Ectodermal cell (in vitro differentiated cells): Measurements from ENCODE around the gene EML6.

Source experiments
- H3K27ac ChIP-seq: 2 replicates; pipeline ENCODE4 v1.7.0; 2013; ENCODE audit warnings: mild to moderate bottlenecking, low read depth, low read length; ENCODE audit not compliant: insufficient read depth, poor library complexity, severe bottlenecking
- H3K27me3 ChIP-seq: 2 replicates; pipeline ENCODE4 v1.7.0; 2013; ENCODE audit warnings: mild to moderate bottlenecking, low read length; ENCODE audit not compliant: insufficient read depth, control insufficient read depth, poor library complexity, severe bottlenecking
- H3K36me3 ChIP-seq: one replicate; pipeline ENCODE4 v1.7.0; 2013; ENCODE audit warnings: low read length; ENCODE audit not compliant: control insufficient read depth, insufficient read depth
- H3K4me1 ChIP-seq: one replicate; pipeline ENCODE4 v1.7.0; 2013; ENCODE audit warnings: low read length; ENCODE audit not compliant: control insufficient read depth, insufficient read depth
- H3K4me3 ChIP-seq: 2 replicates; pipeline ENCODE4 v1.7.0; 2013; ENCODE audit warnings: low read depth, low read length, control low read depth; ENCODE audit not compliant: insufficient read depth
- H3K9me3 ChIP-seq: 2 replicates; pipeline ENCODE4 v1.7.0; 2013; ENCODE audit warnings: mild to moderate bottlenecking, low read length, moderate library complexity; ENCODE audit not compliant: control insufficient read depth
- WGBS, 2 experiments: methylation state at CpG; one replicate each; pipeline ENCODE4 v1.1.7; 2013; ENCODE audit warnings: missing lambda C conversion rate in 2 of 2; 5-methylcytosine and 5-hydroxymethylcytosine counted together

Gene EML6

DNA sequence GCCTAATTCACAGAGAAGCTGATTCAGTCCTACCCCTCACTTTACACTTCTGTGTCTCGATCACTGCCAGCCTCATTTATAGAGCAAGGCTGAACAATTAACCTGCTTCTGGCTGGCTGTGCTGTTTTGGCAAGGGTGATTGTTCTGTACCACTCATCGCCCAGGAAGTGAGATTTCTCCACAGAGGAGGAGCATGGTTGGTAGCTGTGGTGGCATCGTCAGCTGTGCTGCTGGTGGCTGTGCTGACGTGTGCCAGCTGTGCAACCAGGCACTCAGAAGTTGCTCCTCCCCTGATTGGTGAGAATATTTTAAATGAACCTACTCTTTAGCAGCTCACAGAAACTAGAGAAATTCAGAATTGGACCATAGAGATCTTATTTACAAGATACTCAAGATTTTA lies 158.3 kb downstream of the EML6 start:
- Histone ChIP-seq H3K4me3 (no peak overlapping the region), H3K27me3 (no peaks in the 10 kb centered on the region)
- WGBS, 2 experiments, result 95 to 96% methylated on average over 4 of the region's 4 CpGs

DNA sequence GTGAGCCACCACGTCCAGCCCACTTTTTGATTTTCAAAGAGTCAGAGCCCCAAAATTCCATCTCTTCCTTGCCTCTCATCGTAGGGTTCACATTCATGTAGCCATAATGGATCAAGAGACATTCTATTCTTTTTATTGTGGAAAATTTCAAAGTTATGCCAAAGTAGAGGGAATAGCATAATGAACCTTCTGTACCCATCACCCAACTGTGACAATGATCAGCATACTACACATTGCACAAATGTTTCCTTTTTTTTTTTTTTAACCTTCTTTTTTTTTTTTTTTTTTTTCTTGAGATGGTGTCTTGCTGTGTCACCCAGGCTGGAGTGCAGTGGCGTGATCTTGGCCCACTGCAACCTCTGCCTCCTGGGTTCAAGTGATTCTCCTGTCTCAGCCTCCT lies 162.4 kb downstream of the EML6 start:
- Histone ChIP-seq H3K9me3 (no peaks in the 10 kb centered on the region), H3K4me3 (no peak overlapping the region), H3K4me1 (no peaks in the 10 kb centered on the region), H3K27ac (no peak overlapping the region), H3K36me3 (no peaks in the 10 kb centered on the region), H3K27me3 (no peaks in the 10 kb centered on the region)
- 90 to 98% methylated on average over 3 of the region's 3 CpGs for WGBS, 2 experiments

More for the DNA sequence above, 158.3 kb downstream of the EML6 start:
- H3K36me3 ChIP-seq, result no peaks in the 10 kb centered on the region
- H3K9me3 ChIP-seq, result no peaks in the 10 kb centered on the region
- H3K27ac ChIP-seq, result no peak overlapping the region
- no peaks in the 10 kb centered on the region for H3K4me1 ChIP-seq

DNA sequence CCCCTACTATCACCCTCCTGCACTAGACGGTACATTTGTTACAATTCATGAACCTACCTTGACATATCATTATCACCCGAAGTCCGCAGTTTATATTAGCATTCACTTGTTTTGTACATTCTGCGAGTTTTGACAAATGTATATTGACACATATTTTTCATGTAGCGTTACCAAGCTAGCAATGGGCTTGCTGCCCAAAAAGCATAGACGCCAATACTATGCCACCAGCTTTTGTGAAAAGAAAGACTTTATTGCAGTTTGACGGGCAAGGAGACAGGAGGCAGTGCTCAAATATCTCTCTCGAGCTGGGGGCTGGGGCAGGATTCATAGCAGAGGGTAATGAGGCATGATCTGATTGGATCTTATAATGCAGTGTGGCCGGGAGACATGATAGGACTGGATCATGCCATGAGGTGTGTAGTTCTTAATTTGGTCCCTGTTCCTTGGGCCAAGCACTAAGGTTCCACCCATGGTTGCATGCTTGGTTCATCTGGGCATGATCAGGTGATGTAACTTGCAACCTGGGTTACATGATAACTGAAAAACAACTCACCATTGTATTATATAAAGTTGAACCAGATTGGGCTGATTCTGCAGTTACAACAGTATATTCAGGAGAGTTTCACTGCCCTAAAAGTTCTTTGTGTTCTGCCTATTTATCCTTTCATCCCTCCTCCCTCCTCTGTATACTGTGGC lies 164.5 kb downstream of the EML6 start:
- H3K4me1 ChIP-seq, result no peaks in the 10 kb centered on the region
- no peaks in the 10 kb centered on the region for H3K27me3 ChIP-seq
- no peak overlapping the region for H3K27ac ChIP-seq
- no peaks in the 10 kb centered on the region for H3K9me3 ChIP-seq
- no peak overlapping the region for H3K4me3 ChIP-seq
- WGBS, 2 experiments, result 90% methylated on average over 9 of the region's 9 CpGs
- no peaks in the 10 kb centered on the region for H3K36me3 ChIP-seq

DNA sequence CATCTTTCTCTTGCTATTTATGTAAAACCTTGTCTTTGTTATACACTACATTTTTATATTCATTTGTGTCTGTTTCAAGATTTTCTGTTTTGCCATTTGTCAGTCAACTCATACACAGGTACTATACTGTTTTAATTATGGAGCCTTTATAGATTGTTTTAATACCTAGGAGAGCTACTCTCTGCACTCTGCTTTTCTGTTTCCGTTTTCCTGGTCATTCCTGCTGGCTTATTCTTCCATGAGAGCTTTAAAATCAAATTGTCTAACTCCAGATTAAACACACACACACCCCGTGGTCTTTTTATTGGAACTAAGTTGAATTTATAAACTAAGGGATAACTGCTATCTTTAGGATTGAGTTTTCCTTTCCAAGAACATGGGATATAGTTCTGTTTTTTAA lies 165.6 kb downstream of the EML6 start:
- Histone ChIP-seq H3K27ac (no peak overlapping the region), H3K4me3 (no peak overlapping the region), H3K27me3 (no peaks in the 10 kb centered on the region), H3K4me1 (no peaks in the 10 kb centered on the region), H3K9me3 (no peaks in the 10 kb centered on the region), H3K36me3 (no peaks in the 10 kb centered on the region)
- 91 to 100% methylated on average over 1 of the region's 2 CpGs for WGBS, 2 experiments

DNA sequence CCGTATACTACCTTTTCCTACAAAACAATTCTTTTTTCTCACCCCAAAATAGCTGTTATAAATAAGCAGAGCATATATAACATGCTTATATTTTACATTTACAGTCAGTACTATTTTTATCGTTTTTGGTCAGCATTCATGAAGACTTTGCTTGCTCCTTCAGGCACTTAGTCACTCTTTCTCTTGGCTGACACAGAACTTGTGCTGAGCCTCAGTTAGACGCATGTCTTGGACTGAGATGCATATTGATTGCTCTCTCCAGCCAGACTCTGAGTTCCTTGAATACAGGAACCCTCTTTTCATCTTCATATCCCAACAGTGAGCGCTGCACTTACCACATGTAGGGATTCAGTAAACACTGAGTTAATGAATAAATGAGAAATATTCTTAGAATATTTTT lies 168.4 kb downstream of the EML6 start:
- Histone ChIP-seq H3K4me1 (no peaks in the 10 kb centered on the region), H3K36me3 (no peaks in the 10 kb centered on the region), H3K4me3 (no peak overlapping the region), H3K27me3 (no peaks in the 10 kb centered on the region), H3K9me3 (no peaks in the 10 kb centered on the region), H3K27ac (no peak overlapping the region)
- 89 to 95% methylated on average over 2 of the region's 4 CpGs for WGBS, 2 experiments

DNA sequence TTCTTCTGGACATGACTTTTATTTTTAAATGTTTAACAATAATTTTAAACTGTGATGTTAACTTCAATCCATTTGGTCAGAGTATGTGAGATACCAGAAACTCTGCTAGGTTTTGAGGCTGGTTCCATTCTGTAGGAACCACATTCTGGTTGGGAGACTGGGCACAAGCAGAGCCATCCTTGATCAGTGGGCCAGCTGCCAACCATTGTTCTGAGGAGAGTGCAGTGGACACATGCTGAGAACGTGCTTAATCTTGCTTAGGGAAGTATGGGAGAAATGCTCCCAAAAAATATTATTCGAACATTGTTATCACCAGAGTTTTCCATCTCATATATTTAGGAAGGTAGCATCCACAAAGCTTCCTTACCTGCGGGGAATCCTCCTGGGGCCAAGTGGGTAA lies 171.0 kb downstream of the EML6 start:
- H3K27ac ChIP-seq, result no peak overlapping the region
- no peaks in the 10 kb centered on the region for H3K9me3 ChIP-seq
- 88 to 93% methylated on average over 2 to 3 of the region's 3 CpGs for WGBS, 2 experiments
- no peaks in the 10 kb centered on the region for H3K36me3 ChIP-seq
- H3K4me1 ChIP-seq, result no peaks in the 10 kb centered on the region
- no peak overlapping the region for H3K4me3 ChIP-seq
- H3K27me3 ChIP-seq, result no peaks in the 10 kb centered on the region

DNA sequence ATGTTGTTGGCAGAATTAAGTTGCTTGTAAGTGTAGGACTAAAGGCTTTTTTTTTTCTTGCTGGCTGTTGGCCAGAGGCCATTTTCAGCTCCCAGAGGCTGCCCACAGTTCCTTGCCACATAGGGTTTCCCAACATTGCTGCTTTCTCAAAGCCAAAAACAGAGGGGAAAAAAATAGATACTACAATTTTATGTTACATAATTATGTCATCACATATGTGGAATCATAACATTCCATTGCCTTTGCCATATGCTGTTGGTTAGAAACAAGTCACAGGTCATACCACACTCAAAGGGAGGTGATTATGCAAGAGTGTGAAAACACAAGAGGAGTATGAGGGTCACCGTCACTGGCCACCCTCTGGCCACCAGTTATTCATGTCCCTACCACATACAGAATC lies 172.3 kb downstream of the EML6 start:
- H3K4me1 ChIP-seq, result no peaks in the 10 kb centered on the region
- H3K9me3 ChIP-seq, result no peaks in the 10 kb centered on the region
- no peak overlapping the region for H3K27ac ChIP-seq
- no peak overlapping the region for H3K4me3 ChIP-seq
- WGBS, 2 experiments, result 83 to 100% methylated on average over 1 of the region's 1 CpG
- no peaks in the 10 kb centered on the region for H3K36me3 ChIP-seq
- H3K27me3 ChIP-seq, result no peaks in the 10 kb centered on the region

DNA sequence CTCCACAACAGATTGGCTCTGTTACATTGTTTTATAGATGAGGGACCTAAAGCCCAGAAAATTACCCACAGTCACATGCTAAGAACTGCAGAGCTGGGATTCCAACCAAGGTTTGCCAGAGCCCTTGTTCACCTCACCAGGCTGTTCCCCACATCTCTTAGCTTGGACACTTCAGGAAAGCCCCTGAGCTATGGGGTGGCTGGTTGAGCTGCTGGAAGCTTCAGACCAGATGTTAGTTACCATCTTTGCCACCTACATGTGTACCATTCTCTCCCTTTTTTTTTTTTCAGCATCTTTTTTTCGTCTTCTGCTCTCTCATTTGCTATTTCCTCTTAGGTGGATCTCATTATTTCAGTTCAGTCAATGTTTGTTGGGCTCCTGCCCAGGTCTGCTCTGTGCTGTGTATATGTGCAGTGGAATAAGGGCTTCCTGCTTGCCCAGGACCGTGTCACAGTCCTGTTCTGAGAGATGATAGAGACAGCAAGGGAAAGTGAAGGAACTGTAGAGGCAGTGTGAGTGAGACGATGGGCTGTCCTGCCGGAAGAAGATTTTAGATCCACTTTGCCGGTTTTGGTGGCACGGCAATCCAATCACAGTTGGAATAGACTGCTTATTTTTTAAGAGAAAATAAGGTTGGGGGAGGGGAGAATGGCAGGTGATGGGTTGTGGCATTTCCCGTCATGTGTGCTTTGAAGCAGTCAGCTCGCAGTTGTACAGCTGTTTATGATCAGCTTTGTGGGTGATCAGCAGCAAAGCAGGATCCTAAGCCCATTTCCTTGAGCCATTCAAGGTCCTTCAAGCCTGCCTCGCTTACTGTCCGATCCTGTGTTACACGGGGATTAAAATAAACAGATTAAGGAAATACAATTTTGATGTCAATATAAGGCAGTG lies 174.2 kb downstream of the EML6 start:
- 87% methylated on average over 10 to 11 of the region's 11 CpGs for WGBS, 2 experiments
- no peaks in the 10 kb centered on the region for H3K27me3 ChIP-seq
- no peaks in the 10 kb centered on the region for H3K36me3 ChIP-seq
- no peaks in the 10 kb centered on the region for H3K9me3 ChIP-seq
- no peaks in the 10 kb centered on the region for H3K4me1 ChIP-seq
- no peak overlapping the region for H3K4me3 ChIP-seq
- no peak overlapping the region for H3K27ac ChIP-seq

DNA sequence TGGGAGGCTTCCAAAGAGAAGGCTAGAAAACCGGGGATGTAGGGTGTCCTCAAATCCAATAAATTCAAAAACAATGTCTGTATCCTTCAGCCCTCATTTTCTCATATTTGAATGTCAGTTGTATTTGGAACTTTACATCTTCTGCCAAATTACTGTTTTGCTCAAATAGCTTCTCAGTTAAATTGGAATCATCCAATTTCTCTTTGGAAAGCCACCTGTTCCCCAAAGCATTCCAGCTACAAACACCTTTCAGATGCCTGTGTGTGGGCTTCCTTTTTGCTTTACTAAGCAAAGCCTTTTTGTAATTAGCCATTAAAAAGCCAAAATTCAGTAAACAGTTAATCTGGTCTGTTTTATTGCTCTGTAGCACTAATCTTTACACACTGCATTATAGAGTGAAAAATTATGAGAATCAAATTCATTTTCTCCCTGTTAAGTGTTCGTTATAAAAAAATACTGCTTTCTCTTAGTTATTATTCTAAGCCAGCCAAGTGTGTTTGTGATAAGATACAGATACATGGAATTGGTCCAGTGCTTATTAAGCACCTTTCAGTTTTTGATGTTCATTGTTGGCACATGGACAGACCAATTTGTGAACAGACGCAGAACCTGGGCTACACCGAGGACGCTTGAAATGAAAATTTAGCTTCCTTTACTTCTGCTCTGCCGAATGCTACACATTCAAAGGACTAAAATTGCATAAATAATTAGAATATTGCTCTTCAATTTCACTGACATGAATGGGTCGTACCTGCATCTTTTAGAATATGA lies 175.2 kb downstream of the EML6 start:
- H3K9me3 ChIP-seq, result no peaks in the 10 kb centered on the region
- no peaks in the 10 kb centered on the region for H3K27me3 ChIP-seq
- no peak overlapping the region for H3K27ac ChIP-seq
- no peaks in the 10 kb centered on the region for H3K36me3 ChIP-seq
- 89 to 94% methylated on average over 6 to 7 of the region's 7 CpGs for WGBS, 2 experiments
- H3K4me1 ChIP-seq, result no peaks in the 10 kb centered on the region
- no peak overlapping the region for H3K4me3 ChIP-seq
